Esophagus muscularis mucosa (tissue), 4 donors: ENCODE measurements around the gene LRRC75A. TPM values are rescaled to one million over a fixed set of nuclear protein-coding genes. Genes with fewer than 3 reads are reported as not detected.

Experiments
- DNase-seq: peaks from one replicate; pipeline ENCODE4 v3.0.0-alpha.2; 2017; ENCODE audit errors: extremely low spot score
- H3K27ac ChIP-seq, 4 donors: fragments of 200-600 bp; sonication (generic); replicated peaks in 1 of 4; 1 replicate in 3 of 4; 2 replicates in 1 of 4; pipeline ENCODE4 v1.5.1; 2016 to 2019; ENCODE audit warnings: mild to moderate bottlenecking in 1 of 4
- H3K27me3 ChIP-seq, 4 donors: fragments of 200-600 bp; sonication (generic); one replicate each; pipeline versions ENCODE4 v1.5.1 to v1.6.0; 2016 to 2019
- H3K36me3 ChIP-seq, 4 donors: fragments of 200-600 bp; sonication (generic); one replicate each; pipeline ENCODE4 v1.5.1; 2016 to 2019
- H3K4me1 ChIP-seq, 4 donors: fragments of 200-600 bp; sonication (generic); one replicate each; pipeline ENCODE4 v1.5.1; 2016 to 2019
- H3K4me3 ChIP-seq, 4 donors: fragments of 200-600 bp; sonication (generic); 1 replicate in 2 of 4; 2 replicates in 2 of 4; pipeline ENCODE4 v1.5.1; 2016 to 2019; ENCODE audit warnings: mild to moderate bottlenecking in 4 of 4, moderate library complexity in 1 of 4
- H3K9me3 ChIP-seq, 4 donors: fragments of 200-600 bp; sonication (generic); 1 replicate in 3 of 4; 2 replicates in 1 of 4; pipeline ENCODE4 v1.5.1; 2016 to 2019
- EP300 ChIP-seq: sonication (generic); formaldehyde crosslinking; IDR thresholded peaks from one replicate; pipeline ENCODE4 v1.6.1; 2017; ENCODE audit warnings: antibody characterized with exemption
- POLR2A ChIP-seq: fragments of 450-650 bp; IDR thresholded peaks from one replicate; pipeline ENCODE4 v1.6.1; 2017; ENCODE audit warnings: antibody characterized with exemption, moderate library complexity, mild to moderate bottlenecking, low read depth
- POLR2AphosphoS5 ChIP-seq, 2 donors: sonication (generic); formaldehyde crosslinking; IDR thresholded peaks; one replicate each; pipeline ENCODE4 v1.6.1; 2017; ENCODE audit warnings: antibody characterized with exemption in 2 of 2
- WGBS: methylation state at CpG from one replicate; pipeline ENCODE4 v1.1.5; 2018; 5-methylcytosine and 5-hydroxymethylcytosine counted together
- intact Hi-C: fragments of 100-400 bp; cut with DNase I; formaldehyde crosslinking; loops from one replicate; pipeline ENCODE4 v1.15.1; 2023
- total RNA-seq, 4 donors: library from RNA; depleted of rRNA; stranded (reverse); fragments of >200 nt; gene quantifications; one replicate each; pipeline versions ENCODE4 v1.1.0 to v1.2.1, GENCODE V29; 2016
- TF ChIP-seq, protein P1 (sequence below), 3 experiments: fragments of 200-600 bp in 2 of 3; fragments of 450-650 bp in 1 of 3; sonication (generic) in 2 of 3; IDR thresholded peaks; one replicate each; pipeline ENCODE4 v1.5.1; 2017 to 2019; ENCODE audit warnings: antibody characterized with exemption in 3 of 3, mild to moderate bottlenecking in 2 of 3, moderate library complexity in 1 of 3

LRRC75A gene
- total RNA-seq, 4 donors from 2014 or later: 0.83 to 3.5 (median 2.0) TPM

DNA sequence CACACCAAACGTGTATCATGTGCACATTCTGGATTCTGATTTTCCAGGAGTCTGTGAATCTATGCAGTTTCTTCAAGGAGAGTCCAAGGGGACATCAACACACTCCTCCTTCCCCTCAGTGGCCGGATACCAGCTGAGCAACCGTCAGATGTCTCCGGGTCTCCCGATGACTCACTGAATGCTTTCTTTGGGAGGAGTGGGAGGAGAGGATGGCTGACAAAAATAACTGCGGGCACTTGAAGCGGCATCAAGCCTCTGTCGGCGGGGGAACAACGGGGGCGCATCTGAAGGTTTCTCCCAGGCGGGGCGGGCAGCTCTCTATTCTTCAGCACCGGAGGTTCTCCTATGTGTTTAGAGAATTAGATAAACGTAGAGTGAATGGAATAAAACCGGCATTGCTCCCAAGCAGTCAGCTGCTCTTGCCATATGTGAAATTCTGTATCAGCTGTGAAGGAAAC, 24.6 kb upstream of the LRRC75A start:
- Histone ChIP-seq H3K9me3 (no peaks in the 10 kb centered on the region), H3K4me3 (peak overlapping the region; percentile 21 to 48 (median 26)), H3K4me1 (peaks cover 15 to 17% (median 16%) of the 10 kb centered on the region in 4 donors), H3K27me3 (peaks cover 0 to 11% (median 0%) of the 10 kb centered on the region in 4 donors), H3K27ac (peak overlapping the region in 2 of 4 donors; percentile 13 to 20), H3K36me3 (no peaks in the 10 kb centered on the region)
- intact Hi-C loops: no loop called here
- TF ChIP-seq, protein P1, sequence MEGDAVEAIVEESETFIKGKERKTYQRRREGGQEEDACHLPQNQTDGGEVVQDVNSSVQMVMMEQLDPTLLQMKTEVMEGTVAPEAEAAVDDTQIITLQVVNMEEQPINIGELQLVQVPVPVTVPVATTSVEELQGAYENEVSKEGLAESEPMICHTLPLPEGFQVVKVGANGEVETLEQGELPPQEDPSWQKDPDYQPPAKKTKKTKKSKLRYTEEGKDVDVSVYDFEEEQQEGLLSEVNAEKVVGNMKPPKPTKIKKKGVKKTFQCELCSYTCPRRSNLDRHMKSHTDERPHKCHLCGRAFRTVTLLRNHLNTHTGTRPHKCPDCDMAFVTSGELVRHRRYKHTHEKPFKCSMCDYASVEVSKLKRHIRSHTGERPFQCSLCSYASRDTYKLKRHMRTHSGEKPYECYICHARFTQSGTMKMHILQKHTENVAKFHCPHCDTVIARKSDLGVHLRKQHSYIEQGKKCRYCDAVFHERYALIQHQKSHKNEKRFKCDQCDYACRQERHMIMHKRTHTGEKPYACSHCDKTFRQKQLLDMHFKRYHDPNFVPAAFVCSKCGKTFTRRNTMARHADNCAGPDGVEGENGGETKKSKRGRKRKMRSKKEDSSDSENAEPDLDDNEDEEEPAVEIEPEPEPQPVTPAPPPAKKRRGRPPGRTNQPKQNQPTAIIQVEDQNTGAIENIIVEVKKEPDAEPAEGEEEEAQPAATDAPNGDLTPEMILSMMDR (IDR thresholded peaks at IDR 0.05): no peak
- TF ChIP-seq POLR2A (no peak), EP300 (no peak), POLR2AphosphoS5 (IDR thresholded peaks at IDR 0.05) (peak in 1 of 2 donors; percentile 26)
- 14% methylated on average over 14 of the region's 16 CpGs for WGBS
- no peak for DNase-seq

DNA sequence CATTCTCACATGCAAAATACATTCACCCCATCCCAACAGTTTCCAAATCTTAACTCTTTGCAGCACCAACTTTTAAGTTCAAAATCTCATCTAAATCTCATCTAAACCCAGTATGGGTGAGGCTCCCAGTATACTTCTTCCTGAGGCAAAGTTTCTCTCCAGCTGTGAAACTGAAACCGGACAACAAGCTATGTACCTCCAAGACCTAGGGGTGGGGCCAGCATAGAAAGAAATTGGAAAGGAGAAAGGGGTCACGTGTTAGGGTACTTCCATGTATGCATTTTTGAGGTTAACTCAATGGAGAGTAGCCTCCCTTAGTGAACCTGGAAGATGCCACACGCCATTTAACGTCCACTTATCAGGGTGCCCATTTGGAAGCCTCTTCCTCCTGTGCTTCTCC, 23.9 kb upstream of the LRRC75A start:
- Histone ChIP-seq H3K4me3 (no peak overlapping the region), H3K36me3 (no peaks in the 10 kb centered on the region), H3K27me3 (peaks cover 0 to 11% (median 0%) of the 10 kb centered on the region in 4 donors), H3K27ac (no peak overlapping the region), H3K4me1 (peaks cover 11 to 14% (median 13%) of the 10 kb centered on the region in 4 donors), H3K9me3 (no peaks in the 10 kb centered on the region)
- no peak for DNase-seq
- WGBS: 78% methylated on average over 4 of the region's 4 CpGs
- no peak for TF ChIP-seq POLR2AphosphoS5 (IDR thresholded peaks at IDR 0.05)
- no peak for TF ChIP-seq EP300
- TF ChIP-seq, protein P1 (IDR thresholded peaks at IDR 0.05): no peak
- TF ChIP-seq POLR2A: no peak
- intact Hi-C loops: no loop called here

DNA sequence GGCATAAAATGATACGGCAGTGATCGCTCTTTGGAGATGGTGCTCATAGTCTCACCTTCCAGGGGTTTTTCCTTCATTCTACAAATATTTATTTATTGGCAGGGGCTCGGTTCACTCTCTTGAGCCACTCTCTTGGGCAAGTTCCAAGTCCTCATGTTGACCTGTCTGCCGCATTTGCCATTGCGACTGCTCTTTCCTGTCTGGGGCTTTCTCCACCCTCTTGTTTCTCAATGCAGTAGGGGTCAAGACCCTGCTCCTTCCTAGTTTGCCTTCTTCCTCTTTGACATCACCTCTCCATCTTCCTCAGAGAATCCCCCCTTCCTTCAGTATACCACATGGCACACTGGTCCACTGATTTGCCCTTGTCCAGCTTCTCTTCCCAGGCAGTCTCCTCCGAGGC, 21.9 kb upstream of the LRRC75A start:
- intact Hi-C loops: no loop called here
- no peaks in the 10 kb centered on the region for H3K36me3 ChIP-seq
- TF ChIP-seq POLR2A (no peak), EP300 (no peak), POLR2AphosphoS5 (IDR thresholded peaks at IDR 0.05) (no peak)
- TF ChIP-seq, protein P1 (IDR thresholded peaks at IDR 0.05): no peak
- DNase-seq: no peak
- no peaks in the 10 kb centered on the region for H3K9me3 ChIP-seq
- H3K27me3 ChIP-seq: peaks cover 0 to 7% (median 0%) of the 10 kb centered on the region in 4 donors
- WGBS: 75% methylated on average over 6 of the region's 6 CpGs
- H3K4me3 ChIP-seq: no peak overlapping the region
- no peak overlapping the region for H3K27ac ChIP-seq
- peaks cover 10 to 13% (median 11%) of the 10 kb centered on the region in 4 donors for H3K4me1 ChIP-seq

DNA sequence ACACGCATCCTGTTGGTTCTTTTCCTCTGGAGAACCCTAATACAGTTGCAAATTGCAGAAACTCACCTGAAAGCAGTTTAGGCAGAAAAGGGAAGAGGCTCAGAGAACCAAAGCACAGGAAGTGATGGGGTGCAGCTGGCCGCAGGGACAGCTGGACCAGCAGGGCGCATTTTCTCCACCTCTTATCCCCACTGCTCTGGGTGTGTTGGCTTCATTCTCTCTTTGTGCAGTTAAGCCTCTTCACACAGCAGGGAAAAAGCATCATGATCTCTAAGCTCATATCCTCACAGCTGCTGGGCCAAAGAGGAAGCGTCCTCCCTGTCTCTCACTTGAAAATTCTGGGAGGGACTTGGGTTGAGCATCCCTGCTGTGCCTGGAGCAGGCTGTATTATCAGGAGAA, 20.0 kb upstream of the LRRC75A start:
- no peaks in the 10 kb centered on the region for H3K9me3 ChIP-seq
- H3K27me3 ChIP-seq: no peaks in the 10 kb centered on the region
- no peak overlapping the region for H3K27ac ChIP-seq
- TF ChIP-seq POLR2A: no peak
- TF ChIP-seq, protein P1 (IDR thresholded peaks at IDR 0.05): no peak
- TF ChIP-seq POLR2AphosphoS5 (IDR thresholded peaks at IDR 0.05): no peak
- no peak for TF ChIP-seq EP300
- H3K36me3 ChIP-seq: no peaks in the 10 kb centered on the region
- H3K4me1 ChIP-seq: peaks cover 8 to 9% (median 9%) of the 10 kb centered on the region in 4 donors
- 56% methylated on average over 4 of the region's 4 CpGs for WGBS
- intact Hi-C loops: no loop called here
- H3K4me3 ChIP-seq: no peak overlapping the region
- DNase-seq: no peak

DNA sequence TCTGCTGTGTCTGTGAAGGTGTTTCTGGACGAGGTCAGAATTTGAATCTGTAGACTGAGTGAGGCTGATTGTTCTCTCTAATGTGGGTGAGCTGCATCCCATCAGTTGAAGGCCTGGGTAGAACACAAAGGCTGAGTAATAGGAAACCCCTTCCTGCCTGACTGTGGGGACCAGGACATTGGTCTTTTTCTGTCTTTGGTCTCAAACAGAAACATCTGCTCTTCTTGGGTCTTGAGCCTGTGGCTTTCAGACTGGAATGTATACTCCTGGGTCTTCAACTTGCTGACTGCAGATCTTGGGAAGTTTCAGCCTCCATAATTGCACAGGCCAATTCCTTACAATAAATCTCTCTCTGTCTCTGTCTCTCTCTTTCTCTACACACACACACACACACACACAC, 19.6 kb upstream of the LRRC75A start:
- intact Hi-C loops: no loop called here

More for the DNA sequence above, 19.6 kb upstream of the LRRC75A start:
- Histone ChIP-seq H3K36me3 (no peaks in the 10 kb centered on the region), H3K9me3 (no peaks in the 10 kb centered on the region), H3K27me3 (no peaks in the 10 kb centered on the region), H3K27ac (no peak overlapping the region), H3K4me1 (peaks cover 4 to 5% (median 4%) of the 10 kb centered on the region in 4 donors), H3K4me3 (no peak overlapping the region)
- 93% methylated on average over 1 of the region's 1 CpG for WGBS
- DNase-seq: no peak
- TF ChIP-seq POLR2A (no peak), POLR2AphosphoS5 (IDR thresholded peaks at IDR 0.05) (no peak), EP300 (no peak)
- TF ChIP-seq, protein P1 (IDR thresholded peaks at IDR 0.05): no peak
